HL-60/S4 (cell line): ENCODE results near the gene GPBP1L1.
"Not testable (repeated sequence)": the region's sequence is repeated elsewhere in the genome, so short reads cannot be mapped to it uniquely, and the experiment has no call there.

ENCODE experiments used
- in situ Hi-C: fragments of 300-500 bp; cut with MboI; formaldehyde crosslinking; loops from 2 replicates; pipeline ENCODE4 v1.14.3; 2022; ENCODE audit warnings: low sequenced_read_pairs

GPBP1L1 gene

DNA sequence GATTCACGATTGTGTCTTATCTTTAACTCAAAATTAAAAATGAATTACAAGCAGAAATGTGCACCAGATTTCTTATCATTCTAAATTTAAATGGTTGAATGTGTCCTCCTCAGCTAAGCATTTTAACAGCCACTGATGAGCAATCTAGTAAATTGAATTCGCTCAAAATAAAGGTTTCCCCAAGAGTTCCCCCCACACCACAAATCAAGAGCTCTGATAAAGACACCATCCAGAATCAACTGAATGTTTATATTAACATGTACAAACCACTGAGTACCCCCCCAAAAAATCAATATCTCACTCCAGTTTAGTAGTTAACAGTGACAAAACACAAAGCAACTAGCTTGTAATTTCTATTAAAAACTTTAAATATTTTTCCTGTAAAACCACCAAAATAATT lies 1.9 kb downstream of the GPBP1L1 start:
- in situ Hi-C loops = no loop called here

DNA sequence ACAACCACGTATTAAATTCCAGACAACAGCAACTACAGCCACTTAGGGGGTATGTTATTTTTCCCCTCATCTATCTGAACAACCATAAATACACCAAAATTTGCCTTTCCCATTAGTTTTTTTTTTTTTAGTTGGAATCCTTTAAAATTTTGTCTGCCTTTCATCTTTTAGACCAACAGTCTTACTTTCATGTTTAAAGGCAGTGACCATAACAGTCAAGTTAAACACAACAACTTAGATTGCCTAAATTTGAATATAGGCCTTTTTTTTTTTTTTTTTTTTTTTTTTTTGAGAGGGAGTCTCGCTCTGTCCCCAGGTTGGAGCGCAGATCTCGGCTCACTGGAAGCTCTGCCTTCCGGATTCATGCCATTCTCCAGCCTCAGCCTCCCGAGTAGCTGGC lies 3.4 kb downstream of the GPBP1L1 start:
- in situ Hi-C loops = no loop called here

DNA sequence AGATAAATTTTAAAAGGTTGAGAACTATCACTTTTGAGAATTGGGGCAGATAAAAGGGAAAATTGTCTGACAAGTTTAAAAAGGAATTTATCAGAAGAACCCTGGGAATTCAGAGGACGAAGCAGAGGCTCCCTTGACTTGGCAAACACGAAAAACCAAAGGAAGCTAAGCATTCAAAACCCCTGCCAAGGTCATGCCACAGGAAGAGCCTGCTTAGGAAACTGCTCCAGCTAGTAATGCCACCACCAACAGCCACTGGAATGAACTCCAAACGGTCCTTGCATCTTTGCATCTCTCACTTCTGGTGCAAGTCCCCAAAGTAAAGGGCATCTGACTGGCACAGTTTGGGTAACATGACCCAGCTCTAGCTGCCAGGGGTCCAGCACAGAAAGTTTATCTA lies 7.2 kb downstream of the GPBP1L1 start:
- in situ Hi-C loops = no loop called here

DNA sequence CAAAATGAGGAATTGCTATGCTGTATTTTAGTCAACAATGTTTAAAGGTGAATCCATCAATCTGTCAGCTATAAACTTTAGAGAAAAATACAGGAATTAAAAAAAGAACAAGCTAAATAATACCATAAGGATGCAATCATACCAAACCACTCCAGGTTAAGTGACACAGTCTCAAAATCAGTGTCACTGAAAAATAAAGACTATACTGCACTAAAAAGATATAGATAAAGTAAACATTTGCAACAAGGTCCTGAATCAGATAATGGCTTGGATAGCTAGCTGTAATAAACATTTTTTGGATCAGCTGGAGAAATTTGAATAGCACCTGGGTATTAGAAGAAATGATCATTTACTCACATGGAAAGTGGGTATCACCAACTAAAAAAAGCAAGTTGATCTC lies 7.8 kb downstream of the GPBP1L1 start:
- in situ Hi-C loops = no loop called here

DNA sequence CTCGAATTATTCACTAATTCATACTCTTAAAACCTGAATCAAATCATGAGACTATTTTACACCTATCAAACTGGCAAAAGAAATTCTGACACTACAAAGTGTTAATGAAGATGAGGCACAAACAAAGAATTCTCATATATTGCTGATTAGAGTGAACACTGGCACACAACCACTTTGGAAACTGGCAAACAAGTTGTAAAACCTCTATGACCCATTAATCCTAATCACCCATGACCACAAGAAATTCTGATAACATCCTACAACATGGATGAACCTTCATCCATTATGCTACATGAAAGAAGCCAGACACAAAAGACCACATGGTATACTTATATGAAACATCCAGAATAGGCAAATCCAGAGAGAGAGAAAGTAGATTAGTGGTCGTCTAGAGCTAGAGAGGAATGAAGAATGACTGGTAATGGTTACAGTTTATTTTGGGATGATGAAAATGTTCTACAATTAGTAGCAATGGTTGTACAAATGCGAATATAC lies 8.5 kb downstream of the GPBP1L1 start:
- in situ Hi-C loops = no loop called here

DNA sequence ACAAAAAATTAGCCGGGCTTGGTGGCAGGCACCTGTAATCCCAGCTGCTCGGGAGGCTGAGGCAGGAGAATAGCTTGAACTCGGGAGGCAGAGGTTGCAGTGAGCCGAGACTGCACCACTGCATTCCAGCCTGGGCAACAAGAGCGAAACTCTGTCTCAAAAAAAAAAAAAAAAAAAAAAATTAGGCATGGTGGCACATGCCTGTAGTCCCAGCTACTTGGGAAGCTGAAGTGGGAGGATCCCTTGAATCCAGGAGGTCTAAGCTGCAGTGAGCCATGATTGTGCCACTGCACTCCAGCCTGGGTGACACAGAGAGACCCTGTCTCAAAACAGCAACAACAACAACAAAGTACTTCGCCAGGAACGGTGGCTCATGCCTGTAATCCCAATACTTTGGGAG lies 9.8 kb downstream of the GPBP1L1 start:
- in situ Hi-C loops = not testable (repeated sequence)

DNA sequence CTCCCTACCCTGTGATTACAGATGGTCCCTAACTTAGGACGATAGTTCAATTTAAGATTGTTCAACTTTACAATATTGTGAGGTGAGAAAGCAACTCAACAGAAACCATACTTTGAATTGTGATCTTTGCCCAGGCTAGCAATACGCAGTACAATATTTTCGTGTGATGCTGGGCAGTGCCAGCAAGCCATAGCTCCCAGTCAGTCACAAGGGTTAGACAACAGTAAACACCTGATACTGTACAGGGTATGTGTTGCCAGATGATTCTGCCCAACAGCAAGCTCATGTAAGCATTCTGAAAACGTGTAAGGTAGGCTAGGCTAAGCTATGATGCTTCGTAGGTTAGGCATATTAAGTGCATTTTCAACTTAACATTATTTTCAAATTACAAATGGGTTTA lies 11.9 kb downstream of the GPBP1L1 start:
- in situ Hi-C loops = no loop called here

DNA sequence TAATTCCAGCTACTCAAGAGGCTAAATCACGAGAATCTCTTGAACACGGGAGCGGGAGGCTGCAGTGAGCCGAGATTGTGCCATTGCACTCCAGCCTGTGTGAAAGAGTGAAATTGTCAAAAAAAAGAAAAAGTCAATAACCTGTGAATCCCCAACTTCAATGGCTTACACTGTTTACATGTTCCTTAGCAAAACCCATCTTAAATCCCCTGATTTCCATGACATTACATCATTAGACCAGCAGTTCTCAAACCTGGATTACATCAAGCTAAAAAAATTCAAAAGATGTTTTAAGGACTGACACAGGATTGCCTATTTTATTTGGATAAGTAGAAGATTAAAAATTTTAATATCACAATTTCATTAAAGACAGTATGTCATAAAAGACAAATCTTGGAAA lies 12.4 kb downstream of the GPBP1L1 start:
- in situ Hi-C loops = no loop called here

DNA sequence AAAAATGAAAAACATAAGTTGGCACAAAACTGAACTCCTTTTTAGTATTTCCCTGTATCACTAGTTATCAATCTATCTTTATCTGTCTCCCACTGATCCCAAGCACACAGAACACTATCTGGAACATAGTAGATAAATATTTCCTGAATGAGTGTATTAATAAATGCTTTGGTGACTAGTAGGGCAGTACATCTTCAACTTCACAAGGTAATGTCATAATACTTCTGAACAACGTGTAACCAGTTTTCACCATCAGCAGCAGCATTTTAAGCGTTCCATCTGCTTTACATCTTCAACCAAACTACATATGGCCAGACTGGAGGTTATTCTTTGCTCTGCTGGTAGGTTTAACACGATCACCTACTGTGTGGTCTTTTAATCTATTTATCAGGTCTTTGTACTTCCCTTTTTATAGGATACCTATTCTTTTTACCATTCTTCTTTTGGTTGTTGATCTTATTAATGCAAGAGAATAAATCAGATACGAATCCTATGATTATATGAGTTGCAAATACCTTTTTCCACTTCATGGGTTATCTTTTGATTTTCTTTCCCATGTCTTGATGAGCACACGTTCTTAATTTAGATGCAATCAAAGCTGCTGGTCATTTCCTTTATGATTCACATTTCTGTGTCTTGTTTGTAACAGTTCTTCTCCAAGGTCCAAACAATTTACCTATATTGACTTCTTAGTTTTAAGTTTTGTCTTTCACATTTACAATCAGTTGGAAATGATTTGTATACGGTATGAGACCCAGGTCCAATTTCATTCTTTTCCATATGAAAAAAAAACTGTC lies 16.3 kb downstream of the GPBP1L1 start:
- in situ Hi-C loops = no loop called here

DNA sequence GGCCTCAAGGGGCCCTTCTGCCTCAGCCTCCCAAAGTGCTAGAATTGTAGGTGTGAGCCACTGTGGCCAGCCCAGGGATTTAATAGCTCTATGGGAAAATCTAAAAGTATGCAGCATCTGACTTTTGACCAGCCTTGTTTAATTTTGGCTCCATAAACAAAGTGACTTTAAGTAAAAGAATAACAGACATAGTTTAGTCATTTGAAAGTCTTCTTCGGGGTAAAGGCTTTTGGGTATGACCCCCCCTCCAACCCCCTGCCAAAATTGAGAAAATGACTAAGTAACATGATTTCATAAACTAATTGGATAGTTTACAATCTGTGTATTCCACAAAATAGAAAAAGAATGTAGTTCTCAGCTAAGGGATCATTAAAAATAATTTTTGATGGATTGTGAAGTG lies 17.0 kb downstream of the GPBP1L1 start:
- in situ Hi-C loops = no loop called here

DNA sequence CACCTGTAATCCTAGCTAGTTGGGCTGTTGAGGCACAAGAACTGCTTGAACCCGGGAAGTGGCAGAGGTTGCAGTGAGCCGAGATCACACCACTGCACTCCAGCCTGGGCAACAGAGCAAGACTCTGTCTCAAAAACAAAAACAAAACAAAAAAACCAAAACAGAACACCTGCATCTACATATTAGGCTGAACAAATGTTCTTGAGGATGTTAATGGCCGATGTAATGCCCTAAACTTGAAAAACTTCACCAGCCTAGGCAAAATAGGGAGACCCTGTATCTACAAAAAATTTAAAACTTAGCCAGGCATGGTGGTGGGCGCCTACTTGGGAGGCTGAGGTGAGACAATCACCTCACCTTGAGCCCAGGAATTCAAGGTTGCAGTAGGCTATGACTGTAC lies 17.8 kb downstream of the GPBP1L1 start:
- in situ Hi-C loops = no loop called here

DNA sequence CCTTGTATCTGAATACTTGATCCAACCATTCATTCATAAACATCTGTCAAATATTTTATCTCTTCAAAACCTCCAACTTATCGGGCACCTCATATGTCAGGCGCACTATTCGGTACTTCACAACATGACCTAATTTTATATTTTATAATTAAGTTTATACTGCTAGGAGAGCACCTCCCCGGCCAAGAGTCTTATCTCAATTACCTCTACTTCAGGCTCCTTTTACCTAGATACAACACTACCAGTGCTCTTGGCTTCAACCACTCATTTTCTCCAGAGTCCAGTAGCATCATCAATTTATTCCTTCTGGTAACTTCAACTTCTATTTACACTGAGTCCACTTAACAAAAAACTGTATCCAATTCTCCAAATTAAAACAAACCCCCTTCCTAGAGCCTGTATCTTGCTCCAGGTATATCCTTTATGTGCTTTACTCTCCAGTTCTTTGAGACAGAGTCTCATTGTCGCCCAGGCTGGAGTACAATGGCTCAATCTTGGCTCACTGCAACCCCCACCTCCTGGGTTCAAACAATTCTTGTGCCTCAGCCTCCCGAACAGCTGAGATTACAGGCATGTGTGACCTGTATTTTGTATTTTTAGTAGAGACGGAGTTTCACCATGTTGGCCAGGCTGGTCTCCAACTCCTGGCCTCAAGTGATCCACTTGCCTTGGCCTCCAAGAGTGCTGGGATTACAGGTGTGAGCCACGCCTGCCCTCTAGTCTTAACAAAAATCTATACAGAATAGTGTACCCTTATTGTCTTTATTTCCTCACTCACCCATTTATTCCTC lies 18.8 kb downstream of the GPBP1L1 start:
- in situ Hi-C loops = no loop called here

DNA sequence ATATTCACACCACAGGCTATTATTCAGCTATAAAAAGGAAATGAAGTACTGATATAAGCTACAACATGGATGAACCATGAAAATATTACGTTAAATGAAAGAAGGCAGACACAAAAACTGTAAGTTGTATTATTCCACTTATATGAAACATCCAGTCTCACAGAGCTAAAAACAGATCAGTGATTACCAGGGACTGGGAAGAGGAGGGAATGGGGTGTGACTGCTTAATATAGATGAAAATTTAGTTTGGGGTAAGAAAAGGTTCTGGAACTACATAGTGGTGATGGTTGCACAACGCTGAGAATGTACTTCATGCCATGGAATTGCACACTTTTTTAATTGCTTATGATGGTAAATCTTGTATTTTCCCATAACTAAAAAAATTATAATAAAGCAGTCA lies 19.5 kb downstream of the GPBP1L1 start:
- in situ Hi-C loops = no loop called here

DNA sequence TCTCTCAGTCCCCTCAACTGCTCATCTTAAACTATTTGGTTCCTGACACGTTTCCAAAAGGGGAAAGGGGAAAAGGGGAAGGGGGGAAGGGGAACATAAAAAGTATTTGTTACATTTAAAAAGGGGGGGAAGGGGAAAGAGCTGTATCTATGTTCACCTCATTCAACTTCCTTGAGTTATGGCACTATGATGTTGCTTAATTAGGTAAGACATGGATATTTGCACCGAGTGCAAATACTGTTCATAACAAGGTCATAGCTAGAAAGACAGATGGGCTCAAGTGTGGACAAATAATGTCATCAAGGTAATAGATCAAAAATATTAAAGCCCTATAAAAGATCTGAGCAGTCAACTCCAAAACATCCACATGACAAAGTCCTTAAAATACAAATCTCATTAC lies 26.0 kb downstream of the GPBP1L1 start:
- in situ Hi-C loops = no loop called here

DNA sequence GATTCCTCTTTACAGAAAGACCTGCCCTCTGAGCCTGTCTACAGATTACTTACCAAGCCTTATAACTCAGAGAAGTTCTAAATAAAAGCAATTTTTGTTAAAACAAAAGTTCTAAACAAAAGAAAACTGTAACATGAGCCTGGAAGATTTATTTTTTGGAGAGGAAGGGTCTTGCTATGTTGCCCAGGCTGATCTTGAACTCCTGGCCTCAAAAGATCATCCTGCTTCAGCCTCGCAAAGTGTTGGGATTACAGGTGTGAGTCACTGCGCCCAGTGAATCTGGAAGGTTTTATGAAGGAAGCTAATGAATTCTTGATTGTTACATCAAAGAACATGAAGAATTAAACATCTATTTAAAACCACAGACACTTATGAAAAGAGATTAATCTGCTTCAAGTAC lies 27.1 kb downstream of the GPBP1L1 start:
- in situ Hi-C loops = no loop called here

DNA sequence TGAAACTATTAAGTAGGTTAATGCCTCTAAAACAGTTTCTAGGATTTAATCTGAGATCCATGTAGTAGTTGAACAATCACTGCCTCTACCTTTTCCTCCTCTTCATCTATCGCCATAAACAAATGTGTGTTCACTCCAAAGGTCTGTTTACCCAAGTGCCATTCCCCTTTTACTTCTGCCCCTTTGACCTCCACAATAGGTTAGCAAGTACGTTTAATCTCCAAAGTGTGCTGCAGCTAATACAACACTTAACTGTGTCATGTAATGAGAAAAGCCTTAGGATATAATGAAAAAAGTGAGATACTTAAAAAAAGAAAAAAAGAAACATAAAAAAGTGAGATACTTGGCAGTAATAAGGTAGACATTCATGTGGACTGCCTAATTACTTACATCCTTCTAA lies 28.2 kb downstream of the GPBP1L1 start:
- in situ Hi-C loops = no loop called here

DNA sequence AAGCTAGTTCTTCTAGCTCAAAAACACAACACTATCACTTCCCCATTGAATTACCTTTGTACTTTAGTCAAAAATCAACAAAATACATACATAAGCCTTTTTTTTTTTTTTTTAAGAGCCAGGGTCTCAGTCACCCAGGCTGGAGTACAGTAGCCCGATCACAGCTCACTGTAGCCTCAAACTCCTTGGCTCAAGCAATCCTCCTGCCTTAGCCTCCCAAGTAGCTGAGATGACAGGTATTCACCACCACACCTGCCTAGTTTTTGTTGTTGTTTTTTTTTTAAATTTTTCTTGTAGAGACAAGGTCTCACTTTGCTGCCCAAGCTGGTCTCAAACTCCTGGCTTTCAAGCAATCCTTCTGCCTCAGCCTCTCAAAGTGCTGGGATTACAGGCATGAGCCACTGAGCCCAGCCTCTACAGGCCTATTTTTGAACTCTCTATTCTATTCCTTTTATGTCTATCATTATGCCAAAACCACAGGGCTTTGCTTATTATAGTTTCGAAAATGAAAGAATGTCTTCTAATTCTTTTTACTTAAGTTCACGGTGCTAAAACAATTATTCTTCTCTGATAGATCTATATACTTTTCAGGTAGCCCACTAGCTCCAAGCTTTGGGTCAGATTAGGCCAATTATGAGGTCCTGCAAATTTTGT lies 29.6 kb downstream of the GPBP1L1 start:
- in situ Hi-C loops = no loop called here

DNA sequence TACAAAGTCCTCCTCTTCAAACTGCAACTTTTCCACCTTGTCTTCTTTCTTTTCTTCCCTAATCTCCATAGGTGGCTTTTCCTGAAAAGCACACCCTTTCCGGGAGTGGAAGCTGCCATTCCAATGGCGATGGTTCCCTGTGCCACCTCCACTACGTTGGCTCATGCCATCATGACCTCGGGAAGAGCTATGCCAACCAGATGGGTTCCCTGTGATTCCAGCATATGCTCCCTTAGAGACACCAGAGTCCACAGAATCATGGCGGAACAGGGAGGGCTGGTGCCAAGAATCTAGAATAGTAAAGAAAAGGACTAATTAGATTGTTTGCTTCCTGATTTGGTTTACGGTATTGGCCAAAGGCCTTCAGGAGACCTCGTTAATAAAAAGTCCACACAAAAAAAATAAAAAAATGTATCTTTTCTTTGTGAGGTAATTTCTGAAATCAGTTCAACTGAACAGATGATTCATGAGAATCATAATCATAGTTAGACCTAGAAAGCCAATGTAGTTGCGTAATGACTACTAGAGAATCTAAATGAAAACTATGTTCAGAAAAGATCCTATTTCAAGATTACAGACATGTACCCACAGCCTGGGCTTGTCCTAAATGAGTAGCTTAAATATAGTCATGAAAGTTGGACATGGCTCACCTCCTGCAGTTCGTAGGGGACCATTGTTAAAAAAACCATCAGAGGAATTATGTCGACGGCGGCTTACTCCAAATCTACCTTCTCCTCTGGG lies 31.6 kb downstream of the GPBP1L1 start:
- in situ Hi-C loops = no loop called here

DNA sequence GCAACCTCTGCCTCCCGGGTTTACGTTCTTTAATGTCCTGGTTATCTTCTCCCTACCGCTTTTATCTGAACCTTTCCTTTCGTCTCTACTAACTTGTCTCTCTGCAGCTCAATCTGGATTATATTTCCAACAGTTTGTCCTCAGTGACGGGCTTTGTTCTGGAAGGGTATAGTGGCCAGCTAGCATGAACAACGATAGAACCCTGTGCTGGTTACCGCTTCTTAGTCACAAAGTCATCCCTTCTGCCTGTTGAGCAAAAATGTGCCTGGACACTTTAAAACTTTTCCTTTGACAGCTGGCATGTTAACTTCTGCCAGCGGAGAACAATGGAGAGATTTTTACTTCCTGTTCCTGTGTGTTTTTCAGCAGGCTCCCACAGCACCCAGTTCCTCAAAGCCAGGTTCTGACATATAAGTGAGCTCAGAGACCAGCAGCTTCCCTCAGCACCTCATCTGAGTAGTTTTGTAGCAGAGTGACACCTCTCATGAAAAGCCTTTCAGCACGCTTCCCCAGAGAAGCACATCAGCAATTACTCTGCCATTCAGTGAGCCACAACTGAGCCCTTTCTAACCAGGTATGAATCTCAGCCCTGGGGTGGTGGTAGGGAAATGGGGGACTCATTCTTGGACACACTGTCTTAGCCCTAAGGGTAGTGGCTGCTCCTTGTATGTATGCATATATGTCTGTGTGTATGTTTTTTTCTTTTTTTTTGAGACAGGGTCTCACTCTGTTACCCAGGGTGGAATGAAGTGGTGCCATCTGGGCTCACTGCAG lies 38.9 kb downstream of the GPBP1L1 start:
- in situ Hi-C loops = no loop called here

DNA sequence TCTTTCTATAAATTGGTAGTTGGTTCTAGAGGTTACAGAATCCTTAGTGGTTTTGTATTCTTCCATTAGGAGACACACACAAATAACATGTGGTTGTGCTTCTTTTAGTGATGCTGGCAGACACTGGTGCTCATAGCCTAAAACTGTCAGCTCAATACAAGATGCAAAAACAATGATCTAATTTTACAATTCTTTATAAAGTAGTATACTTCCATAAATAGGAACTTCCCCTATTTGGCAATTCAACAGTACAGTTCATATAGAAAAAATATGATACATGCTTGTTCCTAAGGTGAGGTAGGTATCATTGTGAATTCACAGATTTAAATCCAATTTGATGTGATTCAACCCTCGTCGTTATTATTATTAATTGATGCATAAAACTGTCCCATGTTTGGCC lies 41.7 kb downstream of the GPBP1L1 start:
- in situ Hi-C loops = no loop called here
